Hindlimb muscle (tissue), 1 donor: ENCODE results near the gene TPRG1L. TPM values are rescaled to one million over a fixed set of nuclear protein-coding genes. Genes with fewer than 3 reads are reported as not detected.

Experiments used
- DNase-seq: peaks from one replicate; pipeline ENCODE4 v3.0.0-alpha.2; 2013
- polyA plus RNA-seq: library from polyadenylated mRNA; unstranded; fragments of 120-200 nt; gene quantifications from one replicate; pipeline ENCODE4 v1.2.1, GENCODE V29; 2013; ENCODE audit not compliant: insufficient read length

TPRG1L gene
- polyA plus RNA-seq, 1 donor: 29.7 TPM

DNA sequence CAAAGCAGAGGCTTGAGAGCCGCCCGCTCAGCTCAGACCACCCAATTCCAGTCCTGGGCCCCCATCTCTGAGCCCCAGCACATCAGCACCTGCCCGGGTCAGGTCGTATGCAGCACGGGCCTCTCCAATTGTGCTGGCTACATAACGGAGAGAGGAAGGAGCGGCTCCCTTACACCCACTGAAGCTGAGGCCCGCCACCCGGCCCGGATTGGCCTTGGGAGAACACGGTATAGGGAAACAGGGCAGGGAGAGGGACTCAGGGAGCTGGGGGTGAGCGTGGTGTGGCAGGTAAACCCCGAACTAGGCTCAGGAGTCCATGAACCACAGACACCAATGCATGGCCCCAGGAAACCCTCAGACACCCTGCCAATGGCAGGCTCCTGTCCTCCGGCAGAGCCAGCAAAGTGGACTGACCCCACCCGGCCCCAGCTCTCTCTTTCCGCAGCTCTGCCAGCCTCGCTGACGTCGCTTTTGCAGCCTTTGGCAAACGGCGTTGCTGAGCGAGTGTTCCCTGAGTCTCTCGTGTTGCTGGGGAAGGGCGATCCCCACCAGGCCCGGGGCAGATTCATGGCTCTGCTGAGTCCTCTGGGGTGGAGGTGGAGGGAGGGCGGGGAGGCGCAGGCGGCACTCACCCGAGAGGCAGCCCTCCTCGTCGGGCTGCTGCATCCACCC lies 30.0 kb upstream of the TPRG1L start:
- DNase-seq: no peak

DNA sequence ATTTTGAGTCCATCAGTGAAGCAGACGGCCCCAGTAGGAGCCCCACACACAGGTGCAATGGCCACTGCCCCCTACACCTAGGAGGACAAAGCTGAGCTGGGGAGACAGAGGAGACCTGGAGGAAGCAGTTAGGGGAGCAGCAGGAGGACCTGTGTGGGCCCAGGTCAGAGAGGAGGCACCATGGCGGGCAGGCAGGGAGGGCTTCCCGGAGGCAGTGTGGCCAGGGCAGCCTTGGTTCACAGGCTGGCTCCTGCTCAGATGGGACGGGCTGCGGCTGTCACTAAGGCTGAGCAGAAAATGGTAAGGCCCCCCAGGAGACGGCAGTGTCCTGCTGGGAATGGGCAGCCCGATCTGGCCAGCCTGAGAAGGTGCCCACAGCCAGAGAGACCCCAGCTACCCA lies 28.9 kb upstream of the TPRG1L start:
- no peak for DNase-seq

DNA sequence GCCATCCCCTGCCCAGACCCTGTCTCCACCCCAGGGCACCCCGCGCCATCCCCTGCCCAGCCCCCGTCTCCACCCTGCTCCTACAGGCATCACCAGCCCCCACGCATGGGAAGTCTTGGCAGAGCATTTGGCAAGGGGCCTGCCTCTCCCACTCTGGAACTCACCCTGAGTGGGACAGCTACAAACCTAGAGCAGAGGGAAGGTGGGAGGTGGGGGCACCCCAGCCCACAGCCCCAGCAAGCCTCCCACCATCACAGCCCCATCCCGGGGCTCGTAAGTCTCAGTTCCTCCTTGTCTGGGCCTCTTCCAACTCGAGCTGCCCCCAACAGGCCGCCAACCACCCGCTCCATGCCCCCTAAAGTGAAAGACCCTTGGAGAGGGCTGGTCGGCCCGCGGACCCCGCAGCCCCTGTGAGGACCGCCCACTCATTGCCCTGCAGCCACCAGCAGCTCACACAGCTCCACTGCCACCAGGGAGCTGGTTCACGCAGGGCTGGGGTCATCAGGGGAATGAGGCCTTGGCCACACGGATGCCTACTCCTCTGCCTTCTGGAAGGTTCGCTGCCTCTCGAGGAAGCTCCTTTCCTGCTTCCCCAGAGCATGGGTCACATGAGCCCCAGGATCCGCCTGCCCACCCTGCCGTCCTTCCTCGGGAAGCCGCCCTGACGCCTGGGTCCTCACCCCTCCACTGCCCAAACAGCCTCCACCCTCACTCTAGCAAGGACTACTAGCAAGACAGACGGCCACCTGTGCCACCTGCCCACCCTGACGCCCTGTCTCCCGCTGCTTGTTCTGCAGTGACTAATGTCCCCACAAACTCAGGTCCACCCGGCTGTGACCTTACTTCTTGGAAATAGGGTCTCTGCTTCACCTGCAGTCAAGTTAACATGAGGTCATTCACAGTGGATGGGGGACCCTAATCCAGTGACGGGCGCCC lies 27.9 kb upstream of the TPRG1L start:
- no peak for DNase-seq

DNA sequence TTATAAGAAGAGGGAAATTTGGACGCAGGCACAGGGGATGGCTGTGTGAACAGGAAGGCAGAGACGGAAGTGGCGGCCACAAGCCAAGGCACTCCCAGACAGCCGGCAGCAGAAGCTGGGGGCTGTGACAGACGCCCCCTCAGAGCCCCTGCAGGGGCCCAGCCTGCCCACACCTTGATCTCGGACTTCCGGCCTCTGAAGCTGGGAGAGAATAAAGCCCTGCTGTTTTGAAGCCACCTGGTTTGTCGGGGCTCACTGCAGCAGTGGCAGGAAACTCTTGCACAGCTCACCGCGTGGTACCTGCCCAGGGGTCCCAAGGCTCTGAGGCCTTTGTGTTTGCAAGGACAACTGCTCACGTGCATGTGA lies 27.2 kb upstream of the TPRG1L start:
- no peak for DNase-seq

DNA sequence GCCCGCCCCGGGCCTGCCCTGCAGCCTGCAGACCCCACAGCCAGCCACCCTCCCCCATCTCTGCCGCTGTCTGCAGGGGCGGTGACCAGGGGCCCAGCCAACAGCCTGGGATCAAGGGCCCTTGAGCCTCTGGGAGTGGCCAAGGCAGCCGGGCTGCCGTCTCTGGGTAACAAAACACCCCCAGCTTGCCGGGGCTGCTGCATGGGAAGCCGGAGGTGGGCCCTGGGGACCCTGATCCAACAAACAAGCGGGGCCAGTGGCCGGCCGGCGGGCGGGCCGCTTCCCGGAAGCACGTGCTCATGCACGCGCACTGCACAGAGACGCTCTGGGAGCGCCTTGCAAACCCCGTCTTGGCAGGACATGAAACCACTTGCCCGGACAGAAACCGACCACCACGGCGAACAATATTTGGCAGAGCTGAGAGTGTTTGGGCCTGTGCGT lies 26.7 kb upstream of the TPRG1L start:
- peak; percentile 68 for DNase-seq

DNA sequence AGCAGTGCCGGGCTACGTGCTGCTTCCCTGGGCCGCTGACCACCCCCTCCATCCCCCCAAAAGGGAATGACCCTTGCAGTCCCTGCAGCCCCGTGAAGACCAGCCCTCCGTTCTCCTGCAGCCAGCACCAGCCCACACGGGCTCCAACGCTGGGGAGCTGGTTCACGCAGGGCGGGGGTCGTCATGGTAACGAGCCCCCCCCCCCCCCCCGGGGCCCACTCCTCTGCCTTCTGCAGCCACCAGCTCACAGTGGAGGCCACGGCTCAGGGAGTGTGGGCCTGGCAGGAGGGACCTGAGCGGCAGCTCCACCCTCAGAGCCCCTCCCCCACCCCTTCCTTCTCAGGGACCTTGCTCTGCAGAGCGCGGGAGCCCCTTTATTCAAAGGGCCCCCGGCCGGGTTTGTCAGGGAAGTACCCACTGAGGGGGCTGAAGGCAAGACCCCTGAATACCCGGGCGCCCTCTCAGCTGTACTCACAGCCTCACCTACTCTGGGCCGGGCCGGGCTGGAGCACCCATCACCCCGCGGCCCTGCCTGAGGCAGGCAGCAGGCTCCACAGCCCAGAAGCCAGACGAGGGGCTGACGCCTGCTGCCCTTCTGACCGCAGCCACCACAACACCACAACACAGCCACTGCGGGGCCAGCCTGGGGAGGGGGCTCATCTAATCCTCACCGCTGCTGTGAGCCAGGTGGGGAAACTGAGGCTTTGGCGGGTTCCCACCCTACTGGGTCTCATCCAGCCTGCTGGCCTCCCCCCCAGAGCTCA lies 26.1 kb upstream of the TPRG1L start:
- no peak for DNase-seq

DNA sequence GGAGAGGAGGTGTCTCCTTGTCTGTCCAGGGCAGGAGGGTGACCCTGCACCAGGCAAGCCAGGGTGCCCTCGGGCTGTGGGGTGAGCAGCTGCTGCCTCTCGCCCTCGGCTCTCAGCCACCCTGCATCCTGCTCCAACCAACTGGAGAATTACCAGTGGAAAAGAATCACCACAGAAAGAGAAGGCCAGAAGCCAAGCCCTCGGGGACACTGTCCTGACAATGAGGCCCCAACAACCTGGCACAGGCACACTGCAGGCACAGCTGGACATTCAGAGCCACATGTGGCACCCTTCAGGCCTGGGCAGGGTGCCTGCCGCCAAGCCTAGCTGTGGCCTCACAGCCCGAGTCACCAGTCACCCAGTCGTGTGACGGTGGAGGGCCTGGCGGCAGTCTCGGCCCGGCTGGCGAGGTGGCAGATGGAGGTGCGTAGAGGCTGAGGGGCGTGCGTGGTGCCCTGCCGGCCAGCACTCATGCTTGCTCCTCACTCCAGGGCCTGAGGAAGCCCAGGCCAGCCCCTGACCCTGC lies 25.5 kb upstream of the TPRG1L start:
- DNase-seq: no peak

DNA sequence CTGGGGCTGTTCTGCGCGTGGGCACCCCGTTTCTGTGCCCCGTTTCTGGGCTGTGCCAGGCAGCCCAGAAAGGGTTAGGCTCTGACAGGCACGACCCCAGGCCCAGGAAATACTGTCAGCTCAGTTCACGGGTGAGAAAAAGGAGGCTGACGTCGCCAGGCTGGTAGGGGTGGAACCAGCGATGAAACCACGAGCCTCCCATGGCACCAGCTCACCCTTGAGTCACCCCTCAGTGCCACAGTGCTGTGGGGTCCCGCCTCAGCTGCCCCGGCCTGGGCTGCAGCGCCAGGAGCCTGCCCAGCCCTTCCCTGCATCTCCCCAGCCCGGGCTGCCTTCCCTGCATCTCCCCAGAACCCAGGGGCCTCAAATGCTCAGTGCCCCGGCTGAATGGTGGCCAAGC lies 25.0 kb upstream of the TPRG1L start:
- DNase-seq: no peak

DNA sequence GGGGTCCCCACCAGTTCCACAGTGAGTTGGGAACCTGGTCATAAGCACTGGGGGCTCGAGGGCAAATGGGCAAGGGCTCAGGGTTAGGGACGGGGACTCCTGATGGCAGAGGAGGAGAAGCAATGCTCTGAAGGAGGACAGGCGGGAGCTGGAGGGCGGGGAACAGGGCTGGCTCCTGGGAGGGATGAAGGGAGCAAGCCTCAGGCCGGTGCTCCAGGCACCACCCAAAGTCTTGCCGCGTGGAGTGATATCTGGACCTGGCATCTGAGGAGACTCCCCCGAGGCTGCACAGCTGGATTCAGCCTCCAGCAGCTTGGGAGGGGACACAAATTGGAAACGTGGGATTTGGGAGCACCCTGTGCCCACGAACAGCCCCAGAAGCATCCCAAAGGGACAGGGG lies 24.5 kb upstream of the TPRG1L start:
- no peak for DNase-seq

DNA sequence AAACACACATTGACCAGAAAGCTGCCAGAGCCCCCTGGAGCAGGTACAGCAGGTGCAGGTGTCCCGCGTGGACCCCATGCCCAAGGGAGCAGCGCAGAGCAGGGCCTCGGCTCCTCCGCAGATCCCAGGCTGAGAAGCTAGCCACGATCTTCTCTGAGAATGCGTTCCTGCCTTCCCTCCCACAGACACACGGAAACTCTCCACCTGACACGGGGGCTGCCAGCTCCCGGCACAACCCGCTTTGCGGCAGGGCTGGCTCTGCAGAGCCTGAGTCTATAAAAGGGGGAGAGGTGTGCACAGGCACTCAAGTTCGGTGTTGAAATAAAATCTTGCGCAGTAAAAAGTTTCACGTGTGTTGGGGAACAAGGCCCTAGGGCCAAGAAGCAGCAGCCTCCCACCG lies 23.1 kb upstream of the TPRG1L start:
- no peak for DNase-seq

DNA sequence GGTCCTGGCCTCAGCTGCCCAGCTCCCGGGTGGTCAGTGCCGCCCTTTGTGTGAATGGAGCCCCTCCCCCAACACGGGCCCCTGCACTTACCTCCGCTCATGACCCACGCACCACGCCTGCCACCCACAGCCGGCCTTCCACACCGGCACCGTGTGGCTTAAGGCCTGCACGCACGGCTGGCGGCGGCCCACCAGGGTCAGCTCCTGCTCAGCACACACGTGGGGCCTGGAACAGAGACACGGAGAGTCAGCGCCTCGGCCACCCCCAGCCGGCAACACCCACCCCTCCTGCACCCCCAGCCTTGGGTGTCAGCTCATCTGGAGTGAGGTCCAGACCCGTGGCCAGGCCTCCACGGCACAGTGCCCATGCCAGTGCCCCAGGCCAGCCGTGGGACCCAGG lies 22.4 kb upstream of the TPRG1L start:
- DNase-seq: no peak

DNA sequence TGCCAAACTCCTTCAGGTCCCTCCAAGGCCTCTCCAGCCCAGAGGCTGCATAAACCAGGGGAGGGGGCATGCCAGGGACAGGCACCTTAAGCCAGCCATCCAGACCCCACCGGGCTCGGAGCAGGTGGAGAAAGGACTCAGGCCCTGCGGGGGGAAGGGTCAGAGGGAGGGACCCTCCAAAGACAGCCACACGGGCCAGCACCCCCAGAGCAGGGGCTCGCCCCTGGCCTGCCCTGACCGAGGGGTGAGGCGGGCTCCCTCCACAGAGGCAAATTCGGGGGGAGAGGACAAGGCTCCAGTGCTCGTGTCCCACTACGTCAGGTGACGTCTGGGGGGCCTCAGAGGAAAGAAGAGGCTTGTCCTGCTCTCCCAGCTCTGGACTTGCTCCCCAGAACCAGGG lies 21.7 kb upstream of the TPRG1L start:
- DNase-seq: no peak

DNA sequence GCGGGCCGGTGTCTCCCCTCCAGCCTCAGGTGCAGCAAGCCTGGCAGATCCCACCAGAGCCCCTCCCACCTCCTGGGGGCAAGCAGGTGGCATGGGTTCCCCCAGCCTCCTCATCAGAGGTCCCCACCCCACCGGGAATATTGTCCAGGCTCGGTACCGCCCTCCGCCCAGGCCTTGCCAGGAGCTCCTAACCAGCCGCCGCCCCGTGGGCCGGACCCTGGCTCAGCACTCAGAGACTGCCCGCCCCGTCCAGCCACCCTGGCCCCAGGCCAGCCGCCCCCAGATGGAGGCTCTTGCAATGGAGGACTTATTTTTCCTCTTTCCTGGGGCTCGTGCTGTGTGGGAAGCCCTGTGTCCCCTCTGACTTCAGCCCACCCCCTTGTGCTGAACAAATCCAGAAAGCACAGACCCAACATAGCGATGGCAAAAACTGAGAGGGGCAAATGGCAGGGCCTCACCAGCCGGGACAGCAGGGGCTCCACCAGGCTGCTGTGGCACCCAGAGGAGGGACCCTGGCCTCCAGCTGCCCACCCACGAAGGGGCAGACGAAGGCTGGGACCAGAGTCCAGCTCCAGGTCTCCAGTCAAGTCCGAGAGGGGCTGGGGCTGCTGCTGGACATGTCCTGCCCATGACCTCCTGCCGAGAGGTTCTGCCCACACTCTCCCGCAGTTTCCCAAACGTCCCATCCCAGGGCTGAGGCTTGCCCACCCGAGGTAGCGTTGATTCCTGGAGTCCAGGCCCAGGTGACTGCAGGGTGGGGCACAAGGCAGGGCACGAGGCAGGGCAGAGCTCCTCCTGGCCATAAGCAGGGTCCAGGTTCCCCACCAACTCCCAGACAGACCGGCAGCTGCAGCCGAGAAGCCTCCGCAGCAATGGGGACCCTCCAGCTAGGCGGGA lies 21.0 kb upstream of the TPRG1L start:
- DNase-seq: no peak

DNA sequence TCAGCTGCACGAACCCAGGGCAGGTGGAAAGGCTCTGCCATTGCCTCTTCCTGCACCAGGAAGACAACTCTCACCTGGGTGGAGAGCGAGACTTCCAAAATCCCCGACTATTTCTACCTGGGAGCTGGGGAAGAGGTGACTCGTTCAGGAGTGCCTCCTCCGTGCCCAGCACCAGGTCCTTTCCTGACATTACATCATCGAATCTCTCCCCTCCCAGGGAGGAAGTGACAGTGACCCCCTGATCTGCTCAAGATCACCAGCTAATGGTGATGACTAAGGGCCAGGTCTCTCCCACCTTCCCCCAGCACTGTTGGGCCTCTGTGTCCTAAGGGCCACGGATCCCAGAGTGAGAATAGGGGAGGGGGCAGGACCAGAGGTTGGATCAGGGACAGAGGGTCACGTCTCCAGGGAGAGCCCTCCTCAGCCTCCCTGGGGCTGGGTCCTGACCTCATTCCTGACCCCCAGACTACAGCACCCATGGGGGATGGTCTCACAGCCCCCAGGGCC lies 20.3 kb upstream of the TPRG1L start:
- DNase-seq: no peak

DNA sequence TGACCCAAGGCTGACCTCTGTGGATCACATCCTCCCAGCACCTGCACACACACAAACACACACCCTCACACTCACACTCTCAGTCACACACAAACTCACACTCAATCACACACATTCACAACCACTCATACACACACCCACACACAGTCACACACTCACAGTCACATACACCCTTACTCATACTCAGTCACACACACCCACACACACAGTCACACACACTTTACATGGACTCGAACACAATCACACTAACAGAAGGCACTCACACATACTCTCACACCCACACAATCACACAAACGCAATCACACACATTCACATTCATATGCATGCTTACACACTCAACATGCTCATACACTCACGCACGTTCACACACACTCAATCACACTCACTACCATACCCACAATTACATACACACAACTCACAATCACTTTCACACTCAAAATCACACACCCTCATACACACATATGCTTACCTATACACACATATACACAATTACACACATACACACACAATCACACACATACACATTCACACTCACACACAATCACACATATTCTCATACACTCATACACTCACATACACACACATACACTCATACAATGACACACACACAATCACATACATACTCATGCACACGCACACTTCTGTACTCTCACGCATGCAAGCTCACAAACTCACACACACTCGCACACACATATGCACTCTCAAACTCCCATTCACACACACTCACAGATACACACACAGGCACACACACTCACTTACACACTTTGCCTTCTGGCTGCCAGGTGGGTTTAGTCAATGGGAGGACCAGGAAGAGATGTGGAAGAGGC lies 19.6 kb upstream of the TPRG1L start:
- no peak for DNase-seq

DNA sequence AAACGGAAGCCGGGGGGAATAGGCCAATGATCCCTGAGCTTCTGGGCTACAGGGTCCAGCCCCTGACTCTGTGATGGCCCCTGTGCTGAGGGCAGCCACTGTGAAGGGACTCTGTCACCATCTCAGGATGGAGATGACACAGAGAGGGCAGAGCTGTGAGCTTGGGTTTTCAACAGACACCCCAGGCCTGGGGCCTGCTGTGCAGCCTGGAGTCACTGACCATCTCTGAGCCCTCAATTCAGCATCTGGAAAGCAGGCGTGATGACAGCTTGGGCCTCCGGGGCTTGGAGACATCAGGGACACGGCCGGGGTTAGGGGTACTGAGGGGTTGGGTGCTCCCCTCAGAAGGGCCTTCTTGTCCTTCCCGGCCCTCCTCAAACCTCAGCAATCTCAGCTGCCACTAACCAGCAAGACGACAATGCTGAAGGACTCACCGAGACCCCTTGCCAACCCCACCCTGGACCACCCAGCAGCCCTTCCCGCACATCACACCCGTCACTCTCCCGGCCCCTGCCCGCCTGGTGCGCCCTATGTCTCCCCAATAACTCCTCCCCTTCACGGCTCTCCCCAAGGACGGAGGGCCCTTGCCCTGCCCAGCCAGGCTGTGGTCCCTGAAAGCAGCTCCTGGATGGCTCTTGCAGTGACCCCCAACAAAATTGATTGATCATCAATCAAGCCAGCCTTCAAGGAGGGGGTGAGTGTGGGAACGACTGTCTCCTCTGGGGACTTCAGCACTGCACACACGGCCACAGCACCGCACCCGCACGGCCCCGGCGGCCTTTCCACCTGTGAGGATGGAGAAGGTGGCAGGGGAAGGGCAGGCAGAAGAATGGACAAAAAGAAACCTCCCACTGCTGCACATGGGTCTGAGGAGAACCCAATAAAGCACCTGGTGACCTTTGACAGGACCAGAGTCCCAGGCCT lies 17.8 kb upstream of the TPRG1L start:
- DNase-seq: no peak

DNA sequence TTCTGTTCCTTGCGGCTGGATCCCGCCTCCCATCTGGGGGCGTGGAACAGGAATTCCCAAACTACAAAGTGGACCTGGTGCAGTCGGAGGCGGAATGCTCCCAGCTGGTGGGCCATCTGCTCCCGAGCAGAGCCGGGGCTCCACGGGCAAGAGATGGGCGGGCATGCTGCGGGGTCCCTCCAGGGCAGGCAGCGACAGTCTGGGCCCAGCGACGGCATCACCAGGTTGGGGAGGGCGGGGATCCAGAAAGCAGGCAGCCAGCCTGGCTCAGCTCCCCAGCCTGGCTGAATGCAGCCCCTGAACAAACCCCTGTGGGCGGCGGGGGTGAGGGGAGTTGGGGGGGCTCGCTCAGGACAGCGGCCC lies 17.1 kb upstream of the TPRG1L start:
- DNase-seq: no peak

DNA sequence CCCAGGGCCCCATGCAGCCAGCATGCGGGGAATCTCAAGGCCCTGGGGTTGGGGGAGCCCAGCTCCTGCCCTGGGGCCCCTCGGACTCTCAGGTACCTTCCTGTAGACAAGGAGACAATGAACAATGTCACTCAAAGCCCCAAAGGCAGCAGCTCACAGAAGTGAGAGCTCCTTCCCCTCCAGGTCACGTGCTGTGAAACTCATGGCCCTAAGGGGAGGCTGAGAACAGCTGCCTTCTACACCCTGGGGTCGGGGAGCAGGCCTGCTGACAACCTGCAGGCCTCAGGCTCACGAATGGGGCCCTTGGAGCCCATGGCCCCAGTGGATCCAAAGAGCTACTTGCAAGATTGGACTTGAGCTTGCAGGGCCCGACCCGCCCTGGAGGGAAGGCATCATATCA lies 16.7 kb upstream of the TPRG1L start:
- no peak for DNase-seq

DNA sequence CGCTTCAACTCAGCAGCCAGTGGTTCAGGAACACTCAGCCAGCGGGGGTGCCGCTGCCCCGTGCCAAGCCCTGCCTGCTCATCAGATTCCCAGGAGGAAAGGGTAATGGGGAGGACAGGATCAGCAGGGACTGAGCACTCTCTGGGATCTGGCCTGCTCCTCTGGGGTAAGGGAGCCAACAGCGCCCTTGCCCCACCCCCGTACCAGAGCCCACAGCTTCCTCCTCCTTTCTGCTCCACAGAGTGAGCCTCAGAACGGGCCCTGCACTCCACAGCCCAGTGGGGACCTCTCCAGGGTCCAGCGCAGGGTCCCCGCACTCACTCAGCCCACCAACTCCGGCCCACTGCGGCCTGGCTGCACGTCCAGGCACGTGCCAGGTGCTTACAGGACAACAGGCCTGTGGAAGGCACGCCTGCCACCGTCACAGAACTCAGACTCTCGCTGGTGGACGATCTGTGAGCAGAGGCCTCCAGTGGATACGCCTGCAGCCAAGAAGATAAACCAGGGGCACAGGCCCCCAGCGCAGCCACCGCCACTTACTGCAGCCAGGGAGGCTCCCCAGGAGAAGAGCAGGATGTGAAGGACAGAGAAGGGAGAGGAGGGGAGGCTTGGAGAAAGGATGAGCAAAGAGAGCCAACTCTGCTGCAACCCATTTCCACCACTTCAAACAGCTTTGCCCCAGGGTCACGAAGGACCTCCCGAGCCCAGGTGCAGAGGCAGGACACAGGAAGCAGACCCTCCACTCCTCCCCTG lies 15.6 kb upstream of the TPRG1L start:
- DNase-seq: no peak
